ENCODE data around the gene CARM1.
"Not testable (repeated sequence)": the region's sequence is repeated elsewhere in the genome, so short reads cannot be mapped to it uniquely, and the experiment has no call there.

CARM1 gene

GRCh38 chr19:10876459-10877240, 5.3 kb downstream of the CARM1 start:
- peaks cover 35% of the 10 kb centered on the region for H3K4me1 Mint-ChIP-seq
- no peaks in the 10 kb centered on the region for H3K27me3 Mint-ChIP-seq (ENCODE audit: low read depth)
- no peak overlapping the region for H3K4me3 Mint-ChIP-seq
- TF ChIP-seq CTCF (IDR thresholded peaks at IDR 0.05; ENCODE audit: unreplicated experiment in 3 of 3): no peak
- H3K9me3 Mint-ChIP-seq: no peaks in the 10 kb centered on the region
- H3K27ac Mint-ChIP-seq: peak overlapping the region in 1 of 3 experiments; percentile 40
- no peaks in the 10 kb centered on the region for H3K36me3 Mint-ChIP-seq (ENCODE audit: low read depth)

GRCh38 chr19:10877608-10878007, 6.3 kb downstream of the CARM1 start:
- Mint-ChIP-seq H3K27ac (peak overlapping the region in 2 of 3 experiments; percentile 45 to 59), H3K4me1 (peaks cover 36% of the 10 kb centered on the region)
- H3K4me3 Mint-ChIP-seq; H3K9me3 Mint-ChIP-seq; H3K36me3 Mint-ChIP-seq (ENCODE audit: low read depth); H3K27me3 Mint-ChIP-seq (ENCODE audit: low read depth): not testable (repeated sequence)

- no peak for TF ChIP-seq CTCF (IDR thresholded peaks at IDR 0.05; ENCODE audit: unreplicated experiment in 3 of 3)
- peak overlapping the region; percentile 41 to 59 (median 45) for H3K27ac Mint-ChIP-seq
- no peaks in the 10 kb centered on the region for H3K9me3 Mint-ChIP-seq
- H3K27me3 Mint-ChIP-seq (ENCODE audit: low read depth): no peaks in the 10 kb centered on the region
- H3K4me1 Mint-ChIP-seq: peaks cover 30% of the 10 kb centered on the region
- H3K4me3 Mint-ChIP-seq: no peak overlapping the region
- H3K36me3 Mint-ChIP-seq (ENCODE audit: low read depth): no peaks in the 10 kb centered on the region
Observed at GRCh38 chr19:10878253-10878652, 6.9 kb downstream of the CARM1 start.

- H3K36me3 Mint-ChIP-seq (ENCODE audit: low read depth): no peaks in the 10 kb centered on the region
- H3K4me1 Mint-ChIP-seq: peaks cover 39% of the 10 kb centered on the region
- no peak for TF ChIP-seq CTCF (IDR thresholded peaks at IDR 0.05; ENCODE audit: unreplicated experiment in 3 of 3)
- H3K27me3 Mint-ChIP-seq (ENCODE audit: low read depth): no peaks in the 10 kb centered on the region
- H3K27ac Mint-ChIP-seq: peak overlapping the region; percentile 20 to 66 (median 20)
- no peaks in the 10 kb centered on the region for H3K9me3 Mint-ChIP-seq
- H3K4me3 Mint-ChIP-seq: peak overlapping the region in 1 of 3 experiments; percentile 60
Observed at GRCh38 chr19:10881403-10882107, 10.2 kb downstream of the CARM1 start.

GRCh38 chr19:10882108-10882457, 10.7 kb downstream of the CARM1 start:
- TF ChIP-seq CTCF (IDR thresholded peaks at IDR 0.05; ENCODE audit: unreplicated experiment in 3 of 3): no peak
- H3K27ac Mint-ChIP-seq: peak overlapping the region in 1 of 3 experiments; percentile 20
- H3K4me3 Mint-ChIP-seq: no peak overlapping the region
- no peaks in the 10 kb centered on the region for H3K36me3 Mint-ChIP-seq (ENCODE audit: low read depth)
- H3K27me3 Mint-ChIP-seq (ENCODE audit: low read depth): no peaks in the 10 kb centered on the region
- H3K4me1 Mint-ChIP-seq: peaks cover 36% of the 10 kb centered on the region
- H3K9me3 Mint-ChIP-seq: no peaks in the 10 kb centered on the region

- Mint-ChIP-seq H3K4me1 (peaks cover 42% of the 10 kb centered on the region), H3K27me3 (ENCODE audit: low read depth) (no peaks in the 10 kb centered on the region), H3K27ac (peak overlapping the region in 1 of 3 experiments; percentile 96), H3K4me3 (no peak overlapping the region), H3K9me3 (no peaks in the 10 kb centered on the region), H3K36me3 (ENCODE audit: low read depth) (no peaks in the 10 kb centered on the region)
- no peak for TF ChIP-seq CTCF (IDR thresholded peaks at IDR 0.05; ENCODE audit: unreplicated experiment in 3 of 3)
Observed at GRCh38 chr19:10884274-10884673, 12.9 kb downstream of the CARM1 start.

Measured in nephron (organoid).